AG04449 (cell line): Measurements from ENCODE around the gene ZPLD1.

Experiments used
- CTCF ChIA-PET: fragments of 350-600 bp; formaldehyde crosslinking; extraction: SDS; loops from one replicate; lab custom pipeline; 2021; ENCODE audit warnings: antibody characterized with exemption; lab: Yijun Ruan, JAX
- POLR2A ChIA-PET: fragments of 400-600, 350-600 bp; formaldehyde crosslinking; extraction: SDS; loops from one replicate; lab custom pipeline; 2020; ENCODE audit warnings: antibody characterized with exemption, inconsistent platforms; lab: Yijun Ruan, JAX
- DNase-seq: peaks from one replicate; pipeline ENCODE4 v3.0.0-alpha.2; 2010; ENCODE audit warnings: low read depth, low spot score
- H3K4me3 ChIP-seq: 2 replicates; pipeline ENCODE4 v1.5.1; 2011; ENCODE audit warnings: low read depth, mild to moderate bottlenecking, control low read depth, low read length
- TF ChIP-seq, protein P1 (sequence below): IDR thresholded peaks from one replicate; pipeline ENCODE4 v1.5.1; 2011; ENCODE audit warnings: mild to moderate bottlenecking, moderate library complexity, low read length, control low read depth, inconsistent platforms; ENCODE audit not compliant: insufficient read depth; ENCODE audit errors: missing control alignments

The ZPLD1 gene

DNA sequence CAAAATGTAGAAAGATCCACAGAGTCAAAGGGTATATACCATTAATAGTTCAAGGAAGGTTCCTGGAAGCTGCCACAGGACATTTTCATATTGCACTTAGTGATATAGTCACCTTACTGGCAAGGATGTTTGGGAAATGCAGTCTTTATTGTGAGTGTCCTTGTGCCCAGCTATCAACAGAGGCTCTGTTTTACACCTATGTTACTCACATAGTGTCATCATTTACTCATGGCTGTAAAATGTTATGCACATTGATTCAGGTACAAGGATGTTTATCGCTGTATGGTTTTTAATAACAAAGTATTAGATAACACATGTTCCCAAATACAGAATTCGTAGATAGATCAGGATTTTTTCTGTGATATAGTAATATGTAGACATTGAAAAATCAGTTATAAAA, 50.9 kb downstream of the ZPLD1 start:
- CTCF ChIA-PET = no interaction called here
- no peak for DNase-seq
- no peak overlapping the region for H3K4me3 ChIP-seq
- TF ChIP-seq, protein P1, sequence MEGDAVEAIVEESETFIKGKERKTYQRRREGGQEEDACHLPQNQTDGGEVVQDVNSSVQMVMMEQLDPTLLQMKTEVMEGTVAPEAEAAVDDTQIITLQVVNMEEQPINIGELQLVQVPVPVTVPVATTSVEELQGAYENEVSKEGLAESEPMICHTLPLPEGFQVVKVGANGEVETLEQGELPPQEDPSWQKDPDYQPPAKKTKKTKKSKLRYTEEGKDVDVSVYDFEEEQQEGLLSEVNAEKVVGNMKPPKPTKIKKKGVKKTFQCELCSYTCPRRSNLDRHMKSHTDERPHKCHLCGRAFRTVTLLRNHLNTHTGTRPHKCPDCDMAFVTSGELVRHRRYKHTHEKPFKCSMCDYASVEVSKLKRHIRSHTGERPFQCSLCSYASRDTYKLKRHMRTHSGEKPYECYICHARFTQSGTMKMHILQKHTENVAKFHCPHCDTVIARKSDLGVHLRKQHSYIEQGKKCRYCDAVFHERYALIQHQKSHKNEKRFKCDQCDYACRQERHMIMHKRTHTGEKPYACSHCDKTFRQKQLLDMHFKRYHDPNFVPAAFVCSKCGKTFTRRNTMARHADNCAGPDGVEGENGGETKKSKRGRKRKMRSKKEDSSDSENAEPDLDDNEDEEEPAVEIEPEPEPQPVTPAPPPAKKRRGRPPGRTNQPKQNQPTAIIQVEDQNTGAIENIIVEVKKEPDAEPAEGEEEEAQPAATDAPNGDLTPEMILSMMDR = no peak
- POLR2A ChIA-PET = no interaction called here

DNA sequence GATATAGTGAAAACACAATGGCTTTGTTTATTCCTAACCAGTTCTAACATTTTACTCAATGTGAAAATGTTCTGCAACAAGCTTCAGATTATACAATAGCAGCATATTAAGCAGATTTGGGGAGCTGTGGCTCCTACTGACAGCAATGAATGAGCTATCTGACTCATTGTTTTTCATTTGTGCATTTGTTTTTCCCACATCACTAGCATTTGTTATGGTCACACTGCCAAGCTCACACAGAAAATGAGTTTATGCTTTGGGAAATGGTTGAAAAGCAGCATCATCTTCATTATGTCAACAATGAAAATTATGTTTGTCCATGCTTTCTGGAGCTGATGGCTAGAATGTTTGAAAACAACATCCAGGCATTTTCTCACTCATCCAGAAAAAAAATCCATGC, 53.5 kb downstream of the ZPLD1 start:
- CTCF ChIA-PET = interaction anchor here (2.0 kb wide), 1 partner anchor 259 kb away, joined by 5 read pairs; no protein-coding TSS in a partner anchor
- TF ChIP-seq, protein P1 = no peak

DNA sequence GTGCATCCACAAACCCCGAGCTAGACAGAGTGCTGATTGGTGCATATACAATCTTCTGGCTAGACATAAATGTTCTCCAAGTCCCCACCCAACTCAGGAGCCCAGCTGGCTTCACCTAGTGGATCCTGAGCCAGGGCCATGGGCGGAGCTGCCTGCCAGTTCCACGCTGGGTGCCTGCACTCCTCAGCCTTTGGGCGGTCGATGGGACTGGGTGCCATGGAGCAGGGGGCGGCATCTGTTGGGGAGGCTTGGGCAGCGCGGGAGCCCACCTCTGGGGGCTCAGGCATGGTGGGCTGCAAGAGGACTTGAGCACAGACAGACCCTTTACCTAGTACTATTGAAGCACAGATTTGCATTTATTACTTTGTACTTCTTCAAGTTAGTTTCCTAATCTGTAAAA, 57.5 kb downstream of the ZPLD1 start:
- TF ChIP-seq, protein P1 = no peak
- H3K4me3 ChIP-seq = no peak overlapping the region
- ChIA-PET POLR2A (no interaction called here), CTCF (no interaction called here)
- DNase-seq = no peak

More for the DNA sequence above, 53.5 kb downstream of the ZPLD1 start:
- DNase-seq = no peak
- H3K4me3 ChIP-seq = no peak overlapping the region
- POLR2A ChIA-PET = no interaction called here

DNA sequence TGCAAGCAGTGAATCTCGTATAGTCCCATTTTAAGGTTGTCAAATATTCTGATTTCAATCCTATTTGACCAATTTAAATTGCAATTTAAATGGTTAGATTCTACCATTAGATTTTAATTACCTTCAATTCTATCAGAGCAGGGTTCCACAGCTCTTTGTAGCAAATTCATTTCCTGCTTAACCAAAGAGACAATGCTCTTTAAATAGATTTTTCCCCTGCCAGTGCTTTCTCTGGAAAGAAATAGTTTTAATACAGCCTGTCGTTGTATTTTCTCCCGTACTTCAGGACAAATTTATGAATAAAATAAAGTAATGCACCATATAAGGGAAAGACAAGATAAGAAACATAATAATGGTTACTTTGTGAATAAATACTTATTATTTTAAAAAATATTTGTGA, 62.8 kb downstream of the ZPLD1 start:
- ChIA-PET POLR2A (no interaction called here), CTCF (no interaction called here)
- H3K4me3 ChIP-seq = no peak overlapping the region
- TF ChIP-seq, protein P1 = no peak
- no peak for DNase-seq

DNA sequence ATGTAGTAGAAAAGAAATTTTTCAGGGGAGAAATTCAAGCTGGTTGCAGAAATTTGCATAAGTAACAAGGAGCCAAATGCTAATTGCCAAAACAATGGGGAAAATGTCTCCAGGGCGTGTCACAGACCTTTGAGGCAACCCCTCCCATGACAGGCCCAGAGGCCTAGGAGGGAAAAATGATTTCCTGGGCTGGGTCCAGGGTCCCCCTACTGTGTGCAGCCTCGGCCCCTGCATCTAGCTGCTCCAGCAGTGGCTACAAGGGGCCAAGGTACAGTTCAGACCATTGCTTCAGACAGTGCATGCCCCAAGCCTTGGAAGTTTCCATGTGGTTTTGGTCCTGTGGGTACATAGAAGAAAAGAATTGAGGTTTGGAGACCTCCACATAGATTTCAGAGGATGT, 70.7 kb downstream of the ZPLD1 start:
- CTCF ChIA-PET = no interaction called here
- no peak overlapping the region for H3K4me3 ChIP-seq
- POLR2A ChIA-PET = no interaction called here
- DNase-seq = no peak
- TF ChIP-seq, protein P1 = no peak

DNA sequence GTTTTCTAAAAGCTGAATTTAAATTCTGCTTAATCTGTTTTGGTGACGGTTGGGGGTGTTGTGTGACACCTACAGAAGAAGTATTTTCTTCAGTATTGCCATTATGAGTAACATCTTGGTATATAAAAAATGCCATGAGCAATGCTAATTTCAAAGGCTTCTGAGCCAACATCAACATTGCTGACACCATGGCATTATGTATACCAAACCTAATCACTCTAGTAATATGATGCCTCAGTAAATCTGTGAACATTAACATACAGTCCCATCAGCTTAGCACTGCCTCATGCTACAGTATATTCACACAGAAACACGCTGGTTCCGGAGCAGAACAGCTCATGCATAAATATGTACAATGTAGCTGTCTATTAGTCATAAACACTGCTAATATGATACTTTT, 75.8 kb downstream of the ZPLD1 start:
- ChIA-PET CTCF (no interaction called here), POLR2A (no interaction called here)
- no peak overlapping the region for H3K4me3 ChIP-seq
- TF ChIP-seq, protein P1 = no peak
- no peak for DNase-seq
